GM12878 (cell line): ENCODE data around the gene BMPR2. TPM values are rescaled to one million over a fixed set of nuclear protein-coding genes. Genes with fewer than 3 reads are reported as not detected.

Source experiments
- ATAC-seq: fragments of 200-7000 bp; cut with Tn5 transposase; 3 replicates; pipeline ENCODE4 v1.9.1; 2020; ENCODE audit warnings: mild to moderate bottlenecking, moderate library complexity
- BruUV-seq: library from RNA; stranded (reverse); fragments of 400-500 nt; replicated peaks from 2 replicates; lab custom pipeline; 2021; lab: Mats Ljungman, UMichigan
- CTCF ChIA-PET: fragments of 300-600 bp; sonication (Branson Sonifier 250); formaldehyde crosslinking; extraction: SDS; loops from one replicate; lab custom pipeline; 2021; ENCODE audit warnings: inconsistent platforms; lab: Yijun Ruan, JAX
- POLR2A ChIA-PET: fragments of 350-600 bp; formaldehyde crosslinking; extraction: SDS; loops from one replicate; lab custom pipeline; 2021; ENCODE audit warnings: inconsistent platforms; lab: Charles Lee
- RAD21 ChIA-PET: fragments of 300-600 bp; sonication (Branson Sonifier 250); formaldehyde crosslinking; loops from one replicate; lab custom pipeline; 2023; ENCODE audit warnings: antibody characterized with exemption; ENCODE audit not compliant: unreplicated experiment; lab: Charles Lee
- SMC1A ChIA-PET: fragments of 300-600 bp; sonication (Branson Sonifier 250); formaldehyde crosslinking; loops from one replicate; lab custom pipeline; 2023; ENCODE audit not compliant: unreplicated experiment, uncharacterized antibody; lab: Charles Lee
- DNase-seq: peaks from one replicate; pipeline ENCODE4 v3.0.0-alpha.2; 2011; ENCODE audit warnings: low read depth, low spot score
- FAIRE-seq: peaks from 3 replicates; lab custom pipeline; 2011; peaks lifted over from hg19 to GRCh38; lab: Jason Lieb, UNC
- H2AFZ ChIP-seq: 2 replicates; pipeline ENCODE4 v1.6.0; 2011; ENCODE audit warnings: low read depth, low read length, control low read depth; ENCODE audit not compliant: control insufficient read depth
- H3K27ac ChIP-seq: 2 replicates; pipeline ENCODE4 v1.5.1; 2011; ENCODE audit warnings: control low read depth; ENCODE audit not compliant: control insufficient read depth, insufficient read depth
- H3K27me3 ChIP-seq, 2 experiments: replicated peaks in 1 of 2; 2 replicates each; pipeline versions ENCODE4 v1.6.0 to v1.6.1; 2011; ENCODE audit warnings: low read length in 1 of 2; ENCODE audit not compliant: control insufficient read depth in 2 of 2, insufficient read depth in 2 of 2
- H3K36me3 ChIP-seq, 2 experiments: 2 replicates each; pipeline ENCODE4 v1.5.1; 2011; ENCODE audit warnings: low read length in 1 of 2; ENCODE audit not compliant: control insufficient read depth in 2 of 2, insufficient read depth in 2 of 2
- H3K4me1 ChIP-seq: 2 replicates; pipeline ENCODE4 v1.6.1; 2011; ENCODE audit warnings: mild to moderate bottlenecking, low read length, moderate library complexity, mixed read lengths; ENCODE audit not compliant: control insufficient read depth, insufficient read depth
- H3K4me2 ChIP-seq: 2 replicates; pipeline ENCODE4 v1.6.0; 2011; ENCODE audit warnings: control low read depth; ENCODE audit not compliant: control insufficient read depth, insufficient read depth
- H3K4me3 ChIP-seq: fragments of 200-600 bp; sonication (generic); 2 replicates; pipeline ENCODE4 v1.5.1; 2016
- H3K79me2 ChIP-seq: 2 replicates; pipeline ENCODE4 v1.6.0; 2011; ENCODE audit warnings: low read length; ENCODE audit not compliant: control insufficient read depth, insufficient read depth
- H3K9ac ChIP-seq: 2 replicates; pipeline ENCODE4 v1.8.0; 2011; ENCODE audit warnings: low read length, control low read depth, mixed read lengths; ENCODE audit not compliant: control insufficient read depth, insufficient read depth
- H3K9me3 ChIP-seq: replicated peaks from 3 replicates; pipeline ENCODE4 v1.5.1; 2011; ENCODE audit warnings: mild to moderate bottlenecking, low read length; ENCODE audit not compliant: control insufficient read depth, insufficient read depth
- H4K20me1 ChIP-seq: 2 replicates; pipeline ENCODE4 v1.6.0; 2011; ENCODE audit not compliant: control insufficient read depth, insufficient read depth
- ATF7 ChIP-seq: fragments of 450-650 bp; IDR thresholded peaks from 2 replicates; pipeline ENCODE4 v1.6.1; 2016; ENCODE audit warnings: low read depth, mild to moderate bottlenecking
- BHLHE40 ChIP-seq, 2 experiments: fragments of 450-650 bp in 1 of 2; IDR thresholded peaks; 2 replicates each; pipeline ENCODE4 v1.6.1; 2011 to 2017; ENCODE audit warnings: low read depth in 2 of 2, borderline replicate concordance in 1 of 2, improper control_type of control experiment in 1 of 2, low read length in 1 of 2, mild to moderate bottlenecking in 1 of 2
- BRCA1 ChIP-seq: IDR thresholded peaks from 2 replicates; pipeline ENCODE4 v1.6.1; 2011; ENCODE audit warnings: low read depth, low read length, improper control_type of control experiment
- CBX3 ChIP-seq: fragments of 200-600 bp; sonication (generic); IDR thresholded peaks from 2 replicates; pipeline ENCODE4 v1.6.1; 2016; ENCODE audit warnings: low read depth, borderline replicate concordance
- IKZF1 ChIP-seq: fragments of 450-650 bp; conservative IDR thresholded peaks from 2 replicates; pipeline ENCODE4 v1.6.1; 2017; ENCODE audit warnings: antibody characterized with exemption, mild to moderate bottlenecking
- IRF4 ChIP-seq: IDR thresholded peaks from 2 replicates; pipeline ENCODE4 v1.6.1; 2011; ENCODE audit warnings: low read depth, low read length
- JUND ChIP-seq: IDR thresholded peaks from 2 replicates; pipeline ENCODE4 v1.6.1; 2012; ENCODE audit warnings: low read depth, mild to moderate bottlenecking, low read length, improper control_type of control experiment, moderate library complexity
- KAT2A ChIP-seq: conservative IDR thresholded peaks from 2 replicates; pipeline ENCODE4 v1.6.1; 2011; ENCODE audit warnings: low read depth, low read length; ENCODE audit not compliant: control insufficient read depth
- MEF2B ChIP-seq: fragments of 450-650 bp; IDR thresholded peaks from 2 replicates; pipeline ENCODE4 v1.6.1; 2018; ENCODE audit warnings: mild to moderate bottlenecking, moderate library complexity; ENCODE audit not compliant: partially characterized antibody, poor library complexity, severe bottlenecking
- NFYA ChIP-seq: IDR thresholded peaks from 2 replicates; pipeline ENCODE4 v1.6.1; 2011; ENCODE audit warnings: low read depth, mild to moderate bottlenecking, low read length, improper control_type of control experiment, borderline replicate concordance
- NRF1 ChIP-seq: conservative IDR thresholded peaks from 2 replicates; pipeline ENCODE4 v1.6.1; 2011; ENCODE audit warnings: mild to moderate bottlenecking, low read depth, low read length, improper control_type of control experiment
- PKNOX1 ChIP-seq: fragments of 450-650 bp; IDR thresholded peaks from 2 replicates; pipeline ENCODE4 v1.6.1; 2016; ENCODE audit warnings: mild to moderate bottlenecking
- RB1 ChIP-seq: fragments of 450-650 bp; formaldehyde crosslinking; IDR thresholded peaks from 2 replicates; pipeline ENCODE4 v1.6.1; 2017; ENCODE audit warnings: mild to moderate bottlenecking, borderline replicate concordance
- REST ChIP-seq: IDR thresholded peaks from 2 replicates; pipeline ENCODE4 v1.6.1; 2012; ENCODE audit warnings: mild to moderate bottlenecking, low read depth, low read length
- SMAD5 ChIP-seq: IDR thresholded peaks from 2 replicates; pipeline ENCODE4 v1.6.1; 2016; ENCODE audit warnings: antibody characterized with exemption, low read depth
- SMARCA5 ChIP-seq: fragments of 450-650 bp; IDR thresholded peaks from 2 replicates; pipeline ENCODE4 v1.6.1; 2017; ENCODE audit warnings: mild to moderate bottlenecking
- WGBS: methylation state at CpG from one replicate; pipeline ENCODE4 v1.1.6; 2016; ENCODE audit warnings: low lambda C conversion rate; ENCODE audit not compliant: insufficient replicate concordance, insufficient coverage; ENCODE audit errors: missing lambda C conversion rate; 5-methylcytosine and 5-hydroxymethylcytosine counted together
- in situ Hi-C: fragments of 300-500 bp; cut with MboI; formaldehyde crosslinking; loops from 9 replicates; pipeline ENCODE4 v1.14.3; 2018; ENCODE audit warnings: mixed read lengths
- intact Hi-C: fragments of 100-400 bp; cut with micrococcal nuclease; formaldehyde crosslinking; loops from one replicate; pipeline ENCODE4 v1.14.2; 2022; ENCODE audit not compliant: unreplicated experiment
- polyA plus RNA-seq, 11 experiments: library from polyadenylated mRNA; depleted of rRNA in 4 of 11; unstranded in 6 of 11; stranded (reverse) in 5 of 11; fragments of >200 nt; fragmentation: Nextera tagmentation in 4 of 11; fragmentation: Illumina TruSeq in 1 of 11; extraction: Ambion mirVana in 4 of 11; extraction: Trizol in 1 of 11; gene quantifications; 1 replicate in 1 of 11; 2 replicates in 10 of 11; pipeline versions ENCODE4 v1.2.1 to v1.2.3, GENCODE V29; 2011 to 2016; ENCODE audit warnings: inconsistent platforms in 2 of 11, missing spikeins in 2 of 11, low read depth in 1 of 11
- total RNA-seq, 4 experiments: library from RNA; depleted of rRNA in 3 of 4; stranded (reverse); fragments of >200 nt in 3 of 4; fragmentation: Illumina TruSeq in 1 of 4; extraction: Trizol in 1 of 4; gene quantifications; 2 replicates each; pipeline versions ENCODE4 v1.2.1 to v1.2.3, GENCODE V29; 2013 to 2021

BMPR2 gene
- total and polyA plus RNA-seq, 10 of the 15 experiments (the other 5 are each of a cell fraction or from before 2014, with no cell fraction given), result 2.4 to 33.0 (median 7.1) TPM

GRCh38 chr2:202335791-202336467, 40.2 kb upstream of the BMPR2 start:
- in situ Hi-C loops, result no loop called here

More at GRCh38 chr2:202335791-202336467, 40.2 kb upstream of the BMPR2 start:
- TF ChIP-seq SMAD5 (no peak), CBX3 (no peak), SMARCA5 (no peak), IRF4 (no peak), NFYA (no peak), BRCA1 (no peak), PKNOX1 (no peak), IKZF1 (no peak), ATF7 (no peak), MEF2B (no peak), BHLHE40 (IDR thresholded peaks at IDR 0.05; ENCODE audit: borderline replicate concordance in 1 of 2, low read depth in 2 of 2, low read length in 1 of 2) (no peak), NRF1 (no peak), RB1 (no peak), REST (no peak), JUND (no peak), KAT2A (no peak)
- no peaks in the 10 kb centered on the region for H3K79me2 ChIP-seq
- ChIA-PET CTCF (no interaction called here), RAD21 (no interaction called here), POLR2A (interaction anchor here (0.5 kb wide), 2 partner anchors 18 to 61 kb away, joined by 3 read pairs; no protein-coding TSS in a partner anchor), SMC1A (no interaction called here)
- 97% methylated on average over 6 of the region's 6 CpGs for WGBS
- no peak overlapping the region for H3K9ac ChIP-seq
- no TSS peak for BruUV-seq
- H3K27ac ChIP-seq, result no peak overlapping the region
- ATAC-seq, result no peak
- no peaks in the 10 kb centered on the region for H3K36me3 ChIP-seq
- no peaks in the 10 kb centered on the region for H3K27me3 ChIP-seq
- H3K4me1 ChIP-seq, result no peaks in the 10 kb centered on the region
- no peak for FAIRE-seq
- no peaks in the 10 kb centered on the region; the same call in 1 of the 2 replicates for H4K20me1 ChIP-seq
- no peak overlapping the region for H2AFZ ChIP-seq
- no peak for DNase-seq
- H3K9me3 ChIP-seq, result no peaks in the 10 kb centered on the region
- no peak overlapping the region for H3K4me3 ChIP-seq
- intact Hi-C loops, result no loop called here
- H3K4me2 ChIP-seq, result no peak overlapping the region
